ENCODE measurements around the gene DHRS12.

Gene DHRS12

GRCh38 chr13:51806566-51806965 lies 2.6 kb upstream of the DHRS12 start:
- DNase-seq = peak; percentile 19

- no peak for DNase-seq
These were observed 2.0 kb upstream of the DHRS12 start for GRCh38 chr13:51805925-51806324.

GRCh38 chr13:51805313-51805712 lies 1.4 kb upstream of the DHRS12 start:
- DNase-seq = no peak

DNA sequence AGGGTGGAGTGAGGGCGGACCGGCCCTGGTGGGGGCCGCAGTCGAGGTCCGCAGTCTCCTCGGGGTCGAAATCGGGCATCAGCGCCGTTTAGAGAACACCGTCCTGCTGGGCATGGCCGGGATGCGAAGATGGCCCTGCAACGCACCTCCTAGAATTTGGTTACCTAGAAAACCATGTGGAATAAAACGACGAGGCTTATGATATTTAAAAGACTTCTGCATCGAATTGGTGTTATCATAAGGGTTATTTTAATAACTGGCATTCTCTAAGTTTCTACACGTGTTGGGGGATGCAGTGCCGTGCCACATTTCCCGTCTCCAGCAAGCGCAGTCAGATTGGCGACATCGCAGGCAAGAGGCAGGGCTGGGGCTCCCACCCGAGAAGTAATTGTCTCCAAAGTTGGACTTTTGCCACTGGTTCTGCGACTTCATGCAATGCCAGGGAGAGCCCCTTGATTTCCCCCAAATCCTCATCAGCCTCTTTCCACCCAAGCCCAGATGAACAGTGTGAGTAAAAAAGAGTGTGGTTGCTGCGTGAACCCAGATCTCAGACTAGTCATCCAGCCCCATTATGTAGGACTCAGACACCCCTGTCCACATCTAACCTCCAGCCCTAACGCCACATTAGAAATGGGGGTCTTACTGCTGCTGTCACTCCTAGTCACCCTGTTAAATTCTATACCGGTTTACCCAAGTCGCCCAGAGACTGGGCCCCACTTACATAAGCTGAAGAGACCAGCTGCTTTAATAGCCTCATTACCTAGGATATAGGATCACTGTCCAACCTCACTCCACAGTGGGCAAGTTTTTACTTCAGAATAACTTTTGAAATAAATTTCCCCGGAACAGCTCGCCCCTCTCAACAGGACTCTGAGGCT lies 571 bp upstream of the DHRS12 start:
- DNase-seq = no peak

GRCh38 chr13:51802631-51803418 lies 1.1 kb downstream of the DHRS12 start:
- DNase-seq = no peak

- DNase-seq = no peak
These were observed 2.3 kb downstream of the DHRS12 start for GRCh38 chr13:51801631-51802099.

DNA sequence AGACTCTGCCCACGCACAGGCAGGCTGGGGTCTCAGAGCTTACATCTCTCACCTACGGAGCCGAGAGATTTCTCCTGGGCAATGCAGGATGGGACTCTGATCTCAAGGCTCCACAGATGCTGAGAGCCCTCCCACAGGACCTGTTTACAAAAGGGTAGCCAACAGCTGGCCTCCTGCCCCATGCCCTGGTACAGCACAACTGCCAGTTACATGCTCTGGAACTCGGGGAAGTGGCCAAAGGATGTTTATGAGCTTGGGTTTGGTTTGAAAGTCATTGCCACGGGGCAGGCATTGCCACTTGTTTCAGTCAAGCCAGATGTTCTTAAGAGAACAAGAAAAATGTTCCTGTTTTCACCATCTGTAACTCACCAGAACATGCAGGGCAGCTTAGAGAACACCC lies 3.5 kb downstream of the DHRS12 start:
- no peak for DNase-seq

GRCh38 chr13:51799261-51799660 lies 4.7 kb downstream of the DHRS12 start:
- no peak for DNase-seq

DNA sequence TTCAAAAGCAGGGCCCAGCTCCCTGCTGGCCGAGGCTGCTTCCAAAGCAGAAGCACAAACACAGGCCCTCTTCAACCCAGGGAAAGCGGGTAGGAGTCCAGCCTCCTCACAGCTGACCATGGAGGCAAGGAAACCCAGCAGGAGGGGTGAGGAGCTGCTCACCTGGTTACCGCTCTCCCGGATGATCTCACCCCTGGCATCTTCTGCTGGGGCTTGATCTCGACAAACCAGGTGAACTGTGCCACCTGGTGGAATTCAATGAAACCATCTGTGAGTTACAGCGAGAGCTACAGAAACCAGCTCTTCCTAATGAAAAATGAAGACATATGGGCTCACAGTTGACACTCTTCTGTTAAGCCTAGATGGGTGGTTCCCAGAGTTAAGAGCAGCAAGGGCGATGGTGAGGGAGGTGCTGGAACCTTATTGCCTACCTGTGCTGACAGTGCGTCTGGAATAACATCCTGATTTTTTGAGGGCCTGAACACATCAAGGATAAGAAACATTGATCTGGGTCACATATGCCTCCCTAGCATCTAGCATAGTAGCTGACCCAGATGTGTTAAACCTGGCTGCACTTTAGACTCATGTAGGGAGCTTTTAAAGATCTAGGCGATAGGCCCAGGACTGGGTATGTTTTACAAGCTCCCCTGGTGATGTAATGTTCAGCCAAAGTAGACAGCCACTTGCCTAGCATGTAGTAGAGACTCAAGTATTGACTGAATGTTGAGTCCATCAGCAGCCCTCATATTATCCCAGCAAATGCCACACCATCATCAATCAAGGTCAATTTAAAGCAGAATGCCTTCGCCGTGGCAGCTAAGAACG lies 6.1 kb downstream of the DHRS12 start:
- DNase-seq = peak; percentile 72

- DNase-seq = no peak
These were observed 7.4 kb downstream of the DHRS12 start for GRCh38 chr13:51796546-51796945.

DNA sequence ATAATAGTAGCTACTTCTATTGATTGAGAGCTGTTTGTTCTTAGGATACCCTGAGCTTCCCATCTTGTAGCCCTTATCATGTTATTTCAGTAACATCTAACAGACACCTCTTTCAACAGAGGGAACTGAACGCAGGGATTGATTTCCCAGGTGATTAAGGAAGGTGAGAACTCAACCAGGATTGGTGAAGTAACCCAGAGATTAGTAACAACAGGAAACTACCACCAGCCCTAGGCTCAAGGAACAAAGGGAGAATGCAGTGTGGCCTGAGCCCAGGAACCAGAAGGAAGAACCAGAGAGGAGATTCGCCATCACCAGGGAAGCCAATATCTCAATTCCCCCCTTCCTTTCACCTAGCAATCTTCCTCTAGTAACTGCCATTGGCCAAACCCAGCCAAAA lies 8.5 kb downstream of the DHRS12 start:
- no peak for DNase-seq

GRCh38 chr13:51794964-51795363 lies 9.0 kb downstream of the DHRS12 start:
- no peak for DNase-seq

DNA sequence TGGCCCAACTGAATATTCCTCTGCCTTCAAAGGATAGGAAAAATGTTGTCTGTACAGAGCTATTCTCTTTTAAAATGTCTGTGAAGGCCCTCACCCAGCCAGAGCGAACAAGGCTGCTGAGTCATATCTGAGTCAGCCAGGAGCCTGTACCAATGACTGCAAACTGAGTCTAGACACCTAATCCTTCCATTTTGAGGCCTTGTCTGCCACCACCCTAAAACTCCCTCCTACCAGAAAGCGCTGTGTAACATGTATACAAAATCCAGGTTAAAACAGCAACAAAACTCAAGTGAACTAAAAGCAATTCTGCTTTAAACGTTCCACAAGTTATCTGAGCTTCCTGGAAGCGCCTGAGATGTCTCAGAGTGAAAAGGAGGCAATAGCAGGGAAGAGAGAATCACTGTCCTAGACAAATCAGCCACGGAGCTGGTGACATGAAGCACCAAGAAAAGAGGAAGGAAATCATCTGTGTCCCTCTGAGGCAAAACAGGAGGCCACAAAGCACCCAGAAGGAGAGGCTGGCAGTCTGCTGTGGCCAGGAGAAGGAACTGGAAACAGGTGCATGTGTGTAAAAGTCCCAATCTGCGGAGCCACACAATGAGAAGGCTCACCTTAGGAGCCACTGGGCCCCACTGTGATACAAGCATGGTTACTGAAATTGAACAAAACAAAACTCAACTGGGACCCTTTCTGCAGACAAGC lies 10.2 kb downstream of the DHRS12 start:
- no peak for DNase-seq

GRCh38 chr13:51786425-51787265 lies 17.3 kb downstream of the DHRS12 start:
- peak; percentile 43 for DNase-seq

GRCh38 chr13:51785712-51786424 lies 18.1 kb downstream of the DHRS12 start:
- DNase-seq = peak; percentile 95

DNA sequence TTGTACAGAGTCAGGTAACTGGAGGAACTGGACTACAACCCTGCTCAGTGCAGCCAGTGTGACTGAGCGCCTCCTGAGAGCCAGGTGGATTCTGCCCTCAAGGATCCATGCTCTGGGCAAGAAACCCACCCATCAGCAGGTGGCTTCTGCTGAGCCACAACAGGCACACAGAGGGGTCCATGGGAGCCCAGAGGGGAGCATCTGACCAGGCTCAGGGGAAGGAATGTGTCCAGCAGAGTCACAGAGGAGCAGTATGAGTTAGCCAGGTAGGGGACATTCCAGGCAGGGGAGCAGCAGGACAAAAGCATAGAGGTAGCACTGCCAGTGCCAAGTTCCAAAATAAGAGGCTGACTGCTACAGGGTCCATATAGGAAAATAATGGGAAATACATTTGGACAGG lies 19.9 kb downstream of the DHRS12 start:
- no peak for DNase-seq

- DNase-seq = peak; percentile 27
These were observed 20.4 kb downstream of the DHRS12 start for GRCh38 chr13:51783428-51784094.

DNA sequence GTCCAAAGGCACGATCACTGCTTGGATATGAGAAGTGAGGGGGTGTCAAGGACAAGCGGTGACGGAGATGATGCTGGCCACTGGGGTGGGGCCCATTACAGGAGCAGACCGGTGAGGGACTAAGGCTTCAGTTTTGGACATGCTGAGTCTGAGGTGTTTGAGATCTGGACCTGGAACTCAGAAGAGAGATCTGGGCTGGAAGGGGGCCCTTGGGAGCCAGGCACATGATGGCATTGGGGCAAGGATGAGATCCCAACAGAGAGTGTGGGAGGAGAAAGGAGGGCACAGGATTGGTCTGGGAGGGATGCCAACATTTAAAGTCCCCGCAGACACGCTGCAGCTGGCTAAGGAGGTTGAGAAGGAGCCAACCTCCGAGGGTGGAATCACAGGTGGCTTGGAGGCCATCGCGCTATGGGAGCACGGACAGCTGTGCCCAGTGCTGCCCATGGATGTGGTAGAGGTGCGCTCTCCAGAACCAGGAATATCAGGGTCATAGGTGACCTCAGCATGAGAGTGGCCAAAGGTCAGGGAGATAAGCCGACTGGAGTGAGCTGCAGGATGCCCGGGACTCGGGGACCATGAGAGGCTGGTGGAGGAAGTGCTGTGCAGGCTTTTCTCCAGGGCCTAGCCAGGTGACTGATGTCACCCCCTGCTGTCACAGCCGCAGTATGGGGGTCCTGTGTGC lies 21.8 kb downstream of the DHRS12 start:
- DNase-seq = no peak

DNA sequence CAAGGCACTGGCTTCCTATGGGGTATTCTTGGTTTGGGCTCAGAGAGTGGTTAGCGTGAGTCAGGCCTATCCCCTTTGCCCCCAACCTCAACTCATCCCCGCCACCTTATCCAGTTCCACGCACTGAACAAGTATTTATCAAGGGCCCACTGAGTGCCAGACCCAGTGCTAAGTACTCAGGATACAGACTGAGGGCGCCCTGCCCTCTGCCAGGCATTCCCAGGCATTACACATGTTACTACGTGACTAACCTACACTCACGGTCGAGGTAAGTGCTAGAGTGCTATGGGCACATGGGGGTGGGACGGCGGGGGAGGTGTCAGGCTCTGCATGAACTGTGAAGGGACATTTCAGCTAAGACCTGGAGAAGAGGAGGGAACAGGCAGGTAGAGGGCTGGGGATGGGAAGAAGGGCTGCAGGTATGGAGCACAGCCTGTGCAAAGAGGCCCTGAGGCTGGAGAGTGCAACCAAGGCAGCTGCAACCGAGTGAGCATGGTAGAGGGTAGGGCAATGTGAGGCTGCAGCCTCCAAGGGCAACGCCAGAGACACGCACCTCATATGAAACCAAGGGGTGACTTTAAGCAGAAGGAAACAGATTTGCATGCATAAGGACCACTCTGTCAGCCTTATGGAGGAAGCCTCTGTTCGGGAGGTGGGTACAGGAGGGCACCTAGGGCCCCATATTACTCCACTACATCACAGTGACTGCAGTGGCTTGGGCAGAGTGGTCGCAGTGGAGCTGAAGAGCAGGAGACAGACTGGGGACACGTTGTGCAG lies 22.5 kb downstream of the DHRS12 start:
- peak; percentile 2 for DNase-seq

All from NCI-H1694 (cell line).